SK-N-SH treated with all-trans-retinoic acid at 6 μM for 48 hours (cell line): ENCODE measurements around the gene KCNA1.

ENCODE experiments used
- ARNTL ChIP-seq: fragments of 450-650 bp; formaldehyde crosslinking; IDR thresholded peaks from 2 replicates; pipeline ENCODE4 v1.5.0; 2020; ENCODE audit warnings: low read depth, mild to moderate bottlenecking, moderate library complexity, borderline replicate concordance
- ESRRG ChIP-seq: fragments of 250-450 bp; sonication (Bioruptor Pico); IDR thresholded peaks from 2 replicates; pipeline ENCODE4 v1.6.1; 2021; ENCODE audit warnings: mild to moderate bottlenecking
- RARB ChIP-seq: fragments of 250-450 bp; sonication (Bioruptor Pico); IDR thresholded peaks from 2 replicates; pipeline ENCODE4 v1.8.0; 2021; ENCODE audit warnings: mild to moderate bottlenecking, moderate library complexity
- TCF4 ChIP-seq: fragments of 250-450 bp; sonication (Bioruptor Pico); IDR thresholded peaks from 2 replicates; pipeline ENCODE4 v1.8.0; 2021; ENCODE audit warnings: mild to moderate bottlenecking, moderate library complexity, borderline replicate concordance
- TOX ChIP-seq: fragments of 250-450 bp; sonication (Bioruptor Pico); IDR thresholded peaks from 2 replicates; pipeline ENCODE4 v1.8.0; 2021; ENCODE audit warnings: mild to moderate bottlenecking, moderate library complexity, borderline replicate concordance
- ZNF565 ChIP-seq: fragments of 450-650 bp; formaldehyde crosslinking; conservative IDR thresholded peaks from 2 replicates; pipeline ENCODE4 v1.5.0; 2020; ENCODE audit warnings: low read depth, mild to moderate bottlenecking, moderate library complexity
- TF ChIP-seq, protein P1 (sequence below): fragments of 250-450 bp; sonication (Bioruptor Pico); IDR thresholded peaks from 2 replicates; pipeline ENCODE4 v1.8.0; 2020; ENCODE audit warnings: mild to moderate bottlenecking, moderate library complexity, borderline replicate concordance
- TF ChIP-seq, protein P2 (sequence below): fragments of 250-450 bp; sonication (Bioruptor Pico); IDR thresholded peaks from 2 replicates; pipeline ENCODE4 v1.5.1; 2020; ENCODE audit warnings: low read depth, mild to moderate bottlenecking, moderate library complexity
- TF ChIP-seq, protein P3 (sequence below): fragments of 250-450 bp; sonication (Bioruptor Pico); IDR thresholded peaks from 2 replicates; pipeline ENCODE4 v1.5.1; 2021; ENCODE audit warnings: mild to moderate bottlenecking, moderate library complexity

DNA sequence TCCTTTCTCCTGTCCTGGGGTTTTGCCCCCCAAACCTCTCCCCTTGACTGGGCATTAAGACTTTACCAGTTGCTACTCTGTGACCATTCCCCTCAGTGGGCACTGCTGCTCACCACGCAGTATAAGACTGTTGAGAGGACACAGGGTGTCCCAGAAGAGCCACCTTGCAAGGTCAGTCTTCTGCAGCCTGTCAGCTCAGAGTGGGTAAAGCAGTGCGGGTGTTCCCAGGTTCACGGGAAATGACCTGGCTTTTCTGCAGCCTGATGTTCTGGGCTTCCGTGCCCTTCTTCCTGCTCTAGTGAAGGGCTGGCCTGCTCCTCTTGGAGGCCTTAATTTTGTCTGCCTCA lies 34.2 kb downstream of the KCNA1 start:
- TF ChIP-seq ZNF565 (CRISPR knock-in tag) (no peak), RARB (CRISPR knock-in tag) (no peak), TCF4 (no peak), ESRRG (CRISPR knock-in tag) (no peak), TOX (no peak), ARNTL (no peak)
- TF ChIP-seq, protein P1, sequence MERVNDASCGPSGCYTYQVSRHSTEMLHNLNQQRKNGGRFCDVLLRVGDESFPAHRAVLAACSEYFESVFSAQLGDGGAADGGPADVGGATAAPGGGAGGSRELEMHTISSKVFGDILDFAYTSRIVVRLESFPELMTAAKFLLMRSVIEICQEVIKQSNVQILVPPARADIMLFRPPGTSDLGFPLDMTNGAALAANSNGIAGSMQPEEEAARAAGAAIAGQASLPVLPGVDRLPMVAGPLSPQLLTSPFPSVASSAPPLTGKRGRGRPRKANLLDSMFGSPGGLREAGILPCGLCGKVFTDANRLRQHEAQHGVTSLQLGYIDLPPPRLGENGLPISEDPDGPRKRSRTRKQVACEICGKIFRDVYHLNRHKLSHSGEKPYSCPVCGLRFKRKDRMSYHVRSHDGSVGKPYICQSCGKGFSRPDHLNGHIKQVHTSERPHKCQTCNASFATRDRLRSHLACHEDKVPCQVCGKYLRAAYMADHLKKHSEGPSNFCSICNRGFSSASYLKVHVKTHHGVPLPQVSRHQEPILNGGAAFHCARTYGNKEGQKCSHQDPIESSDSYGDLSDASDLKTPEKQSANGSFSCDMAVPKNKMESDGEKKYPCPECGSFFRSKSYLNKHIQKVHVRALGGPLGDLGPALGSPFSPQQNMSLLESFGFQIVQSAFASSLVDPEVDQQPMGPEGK (CRISPR knock-in tag): no peak
- TF ChIP-seq, protein P2, sequence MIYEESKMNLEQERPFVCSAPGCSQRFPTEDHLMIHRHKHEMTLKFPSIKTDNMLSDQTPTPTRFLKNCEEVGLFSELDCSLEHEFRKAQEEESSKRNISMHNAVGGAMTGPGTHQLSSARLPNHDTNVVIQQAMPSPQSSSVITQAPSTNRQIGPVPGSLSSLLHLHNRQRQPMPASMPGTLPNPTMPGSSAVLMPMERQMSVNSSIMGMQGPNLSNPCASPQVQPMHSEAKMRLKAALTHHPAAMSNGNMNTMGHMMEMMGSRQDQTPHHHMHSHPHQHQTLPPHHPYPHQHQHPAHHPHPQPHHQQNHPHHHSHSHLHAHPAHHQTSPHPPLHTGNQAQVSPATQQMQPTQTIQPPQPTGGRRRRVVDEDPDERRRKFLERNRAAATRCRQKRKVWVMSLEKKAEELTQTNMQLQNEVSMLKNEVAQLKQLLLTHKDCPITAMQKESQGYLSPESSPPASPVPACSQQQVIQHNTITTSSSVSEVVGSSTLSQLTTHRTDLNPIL (CRISPR knock-in tag): no peak
- TF ChIP-seq, protein P3, sequence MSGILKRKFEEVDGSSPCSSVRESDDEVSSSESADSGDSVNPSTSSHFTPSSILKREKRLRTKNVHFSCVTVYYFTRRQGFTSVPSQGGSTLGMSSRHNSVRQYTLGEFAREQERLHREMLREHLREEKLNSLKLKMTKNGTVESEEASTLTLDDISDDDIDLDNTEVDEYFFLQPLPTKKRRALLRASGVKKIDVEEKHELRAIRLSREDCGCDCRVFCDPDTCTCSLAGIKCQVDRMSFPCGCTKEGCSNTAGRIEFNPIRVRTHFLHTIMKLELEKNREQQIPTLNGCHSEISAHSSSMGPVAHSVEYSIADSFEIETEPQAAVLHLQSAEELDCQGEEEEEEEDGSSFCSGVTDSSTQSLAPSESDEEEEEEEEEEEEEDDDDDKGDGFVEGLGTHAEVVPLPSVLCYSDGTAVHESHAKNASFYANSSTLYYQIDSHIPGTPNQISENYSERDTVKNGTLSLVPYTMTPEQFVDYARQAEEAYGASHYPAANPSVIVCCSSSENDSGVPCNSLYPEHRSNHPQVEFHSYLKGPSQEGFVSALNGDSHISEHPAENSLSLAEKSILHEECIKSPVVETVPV (CRISPR knock-in tag): no peak
